Measurements from ENCODE around the gene EFNB1. TPM values are rescaled to one million over a fixed set of nuclear protein-coding genes. Genes with fewer than 3 reads are reported as not detected.

EFNB1 gene
- polyA plus RNA-seq, 1 donor = 87.7 TPM

DNA sequence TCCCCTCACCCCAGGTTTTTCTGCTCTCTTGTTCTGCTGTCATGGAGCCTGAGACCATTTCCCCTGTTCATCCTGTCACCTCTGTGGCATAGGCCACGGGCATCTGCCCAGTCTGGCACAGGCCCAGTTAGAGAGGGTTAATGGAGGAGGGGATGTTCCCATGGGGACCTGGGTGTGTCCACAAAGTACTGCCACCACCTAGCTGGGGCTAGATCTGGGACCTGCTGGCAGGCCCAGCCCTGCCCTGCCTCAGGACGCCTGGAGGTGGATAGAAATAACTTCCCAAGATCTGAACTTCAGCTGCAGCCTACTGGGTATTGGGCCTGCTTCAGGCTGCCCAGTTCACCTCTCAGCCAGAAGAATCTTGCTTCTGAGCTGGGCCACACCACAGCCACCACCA, 13.5 kb downstream of the EFNB1 start:
- no peak for DNase-seq

DNA sequence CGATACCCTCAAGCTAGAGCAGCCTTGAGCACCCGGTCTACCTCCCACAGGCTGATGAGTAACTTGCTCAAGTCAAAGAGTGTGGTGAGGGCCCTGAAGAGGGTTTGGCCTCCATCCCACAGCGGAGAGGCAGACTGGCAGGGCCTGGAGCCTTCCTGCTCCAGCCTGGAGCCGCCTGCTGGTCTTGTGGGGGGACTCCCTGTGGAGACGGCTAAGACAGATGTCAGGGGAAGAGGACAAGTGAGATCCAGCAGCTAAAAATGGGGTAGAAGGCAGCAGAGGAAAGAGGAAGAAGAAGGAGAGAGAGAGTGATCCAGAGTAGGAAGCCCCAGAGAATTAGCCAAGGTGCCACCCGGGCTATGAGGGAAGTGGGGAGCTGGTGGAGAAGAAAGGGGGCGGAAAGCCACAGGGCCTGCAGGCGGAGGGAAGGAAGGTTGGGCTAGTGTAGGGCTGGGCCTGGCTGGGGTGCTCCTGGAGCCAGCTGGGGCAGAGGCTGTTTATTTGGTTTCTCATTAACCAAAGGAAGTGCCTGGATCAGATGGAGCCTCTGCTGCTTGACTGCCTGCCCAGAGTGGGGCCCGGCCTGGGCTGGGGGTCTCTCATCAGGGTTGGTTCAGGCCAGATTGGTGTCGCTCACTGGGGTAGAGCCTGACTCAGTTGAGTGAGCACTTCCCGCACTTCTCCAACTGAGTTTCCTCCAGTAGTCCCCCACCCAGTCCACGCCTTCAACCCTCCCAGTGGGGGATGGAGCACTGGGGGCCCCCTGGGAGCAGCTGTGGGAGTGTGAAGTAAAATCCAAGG, 14.2 kb downstream of the EFNB1 start:
- no peak for DNase-seq

DNA sequence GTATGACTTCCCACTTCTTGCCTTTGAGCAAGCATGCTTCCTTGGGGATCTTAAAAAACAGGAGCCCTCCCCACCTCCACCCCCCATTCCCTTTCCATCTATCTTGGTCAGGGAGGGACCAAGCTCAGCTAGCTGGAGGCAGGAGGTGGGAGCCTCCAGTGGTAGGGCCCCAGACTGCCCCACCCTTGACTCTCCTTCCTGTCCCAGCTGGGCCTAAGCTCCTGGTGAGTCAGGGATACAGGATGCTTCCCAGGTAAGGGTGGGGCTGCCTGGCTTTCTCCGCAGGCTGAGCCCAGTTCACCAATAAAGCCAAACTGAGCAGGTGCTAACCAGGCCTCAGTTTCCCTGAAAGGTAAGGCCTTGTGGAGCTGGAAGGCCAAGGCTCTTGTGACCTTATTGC, 15.2 kb downstream of the EFNB1 start:
- DNase-seq = no peak

DNA sequence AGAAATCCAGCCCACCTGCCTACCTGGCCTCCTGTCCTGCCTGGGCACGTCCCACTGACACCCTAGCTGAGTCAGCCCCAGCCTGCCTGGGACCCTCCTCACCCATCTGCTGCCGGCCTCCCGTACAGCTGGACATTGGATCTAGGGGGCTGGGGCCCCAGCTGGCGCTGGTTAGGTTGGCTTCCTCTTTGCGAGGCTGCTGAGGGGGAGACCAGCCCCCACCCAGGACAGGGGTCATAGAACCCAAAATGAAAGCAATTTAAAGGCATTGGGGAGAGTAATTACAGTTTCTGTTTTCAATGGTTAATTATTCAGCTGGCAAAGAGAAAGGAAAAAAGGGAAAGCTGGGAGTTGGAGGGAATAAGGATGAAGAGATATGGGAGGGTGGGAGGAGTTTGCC, 15.8 kb downstream of the EFNB1 start:
- no peak for DNase-seq

DNA sequence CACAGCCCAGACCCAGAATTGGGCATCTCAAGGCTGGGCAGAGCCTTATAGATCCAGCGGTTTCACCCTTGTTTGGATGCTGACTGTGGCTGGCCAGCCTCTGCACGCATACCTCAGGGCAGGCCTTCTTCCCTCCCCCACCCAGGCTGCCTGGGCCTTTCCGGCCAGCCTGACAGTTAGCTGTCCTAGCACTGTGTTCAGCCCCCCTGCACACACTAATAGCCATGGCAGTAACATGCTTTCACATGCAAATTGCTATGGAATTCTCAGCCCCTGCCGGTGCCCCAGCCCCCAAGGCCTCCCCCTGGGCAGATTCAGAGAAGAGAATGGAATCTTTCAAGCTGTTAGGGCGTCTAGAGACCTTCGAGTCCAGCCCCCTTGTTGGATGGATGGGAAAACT, 17.7 kb downstream of the EFNB1 start:
- no peak for DNase-seq

DNA sequence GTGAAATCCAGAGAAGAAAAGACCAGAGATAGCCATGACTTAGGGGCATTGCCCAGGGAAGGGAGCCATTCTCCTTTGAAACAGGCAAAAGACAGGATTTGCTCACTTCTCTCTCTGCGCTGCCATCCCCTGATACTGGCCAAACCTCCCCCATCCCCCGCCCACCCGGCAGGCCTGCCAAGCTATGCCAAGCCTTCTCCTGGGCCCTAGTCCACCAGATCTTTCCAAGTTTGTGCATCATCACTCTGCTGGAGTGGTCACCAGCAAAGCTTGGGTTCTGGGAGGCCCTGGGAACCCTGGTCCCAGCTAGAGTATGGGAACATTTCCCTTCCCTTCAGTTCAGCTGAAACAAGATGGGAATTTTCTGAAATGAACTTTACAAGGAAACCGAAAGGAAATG, 18.4 kb downstream of the EFNB1 start:
- DNase-seq = no peak

DNA sequence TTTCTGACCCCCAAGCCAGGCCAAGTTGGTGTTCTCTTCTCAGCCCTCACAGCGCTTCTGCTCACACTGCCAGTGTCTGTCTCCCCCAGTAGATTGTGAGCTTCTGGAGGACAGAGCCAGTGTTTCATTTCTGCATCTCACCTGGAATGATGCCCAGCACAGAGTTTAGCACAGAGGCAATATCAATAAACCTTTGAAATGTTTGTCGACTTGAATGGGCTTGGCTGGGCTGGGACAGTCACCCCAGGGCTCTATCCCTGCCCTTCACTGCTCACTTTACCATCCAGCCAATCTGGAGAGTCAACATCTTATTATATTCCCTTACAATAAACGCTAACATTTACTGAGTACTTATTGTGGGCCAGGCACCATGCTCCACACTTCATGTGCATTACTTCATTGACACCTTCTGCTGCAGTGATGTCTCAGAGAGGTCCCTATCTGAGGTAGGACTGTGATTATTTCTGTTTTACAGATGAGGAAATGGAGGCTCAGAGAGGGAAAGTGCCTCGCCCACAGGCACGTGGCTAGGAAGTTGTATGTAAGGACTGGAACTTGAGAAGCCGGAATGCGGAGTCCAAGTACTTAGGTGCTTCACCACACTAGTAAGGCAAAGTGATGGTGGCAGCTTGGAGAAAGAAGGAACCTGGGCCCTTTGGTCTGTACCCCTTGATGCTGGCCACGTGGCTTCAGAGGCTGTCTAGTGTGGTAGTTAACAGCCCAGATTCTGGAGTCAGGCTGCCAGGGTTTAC, 19.5 kb downstream of the EFNB1 start:
- DNase-seq = no peak

DNA sequence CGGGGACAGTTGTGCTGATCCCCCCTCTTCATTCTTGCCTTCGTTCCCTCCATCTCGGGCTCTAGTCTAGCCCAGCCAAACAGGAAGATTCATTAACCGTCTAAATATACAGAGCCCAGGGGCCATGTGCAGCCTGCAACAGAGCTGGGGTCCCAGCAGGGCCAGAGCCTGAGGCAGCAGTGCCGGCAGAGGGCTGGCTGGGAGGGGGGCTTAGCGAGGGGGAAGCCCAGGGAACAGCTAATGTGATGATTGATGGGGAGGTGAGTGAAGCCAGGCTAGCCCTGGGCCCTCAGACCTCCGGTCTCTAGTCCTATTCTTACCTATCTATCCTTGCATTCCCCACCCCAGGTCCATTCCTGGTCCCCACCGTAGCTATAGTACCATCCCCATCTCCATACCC, 22.3 kb downstream of the EFNB1 start:
- DNase-seq = no peak

DNA sequence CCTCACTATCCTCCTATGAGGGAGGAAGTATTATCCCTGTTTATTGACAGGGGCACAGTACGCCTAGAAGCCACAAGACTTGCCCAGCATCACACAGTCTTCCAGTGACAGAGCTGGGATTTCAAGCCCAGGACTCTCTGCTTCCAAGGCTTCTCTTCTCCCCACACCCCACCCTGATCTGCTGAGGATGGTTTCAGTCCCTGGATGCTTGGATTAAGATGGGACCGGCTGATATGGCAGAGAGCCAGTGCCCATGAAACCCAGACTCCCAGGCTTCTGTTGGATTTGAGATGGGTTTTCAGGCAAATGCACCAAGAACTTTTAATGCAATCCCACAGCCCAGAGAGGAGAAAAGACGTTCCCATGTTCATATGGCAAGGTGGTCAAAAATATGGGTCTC, 23.2 kb downstream of the EFNB1 start:
- no peak for DNase-seq

DNA sequence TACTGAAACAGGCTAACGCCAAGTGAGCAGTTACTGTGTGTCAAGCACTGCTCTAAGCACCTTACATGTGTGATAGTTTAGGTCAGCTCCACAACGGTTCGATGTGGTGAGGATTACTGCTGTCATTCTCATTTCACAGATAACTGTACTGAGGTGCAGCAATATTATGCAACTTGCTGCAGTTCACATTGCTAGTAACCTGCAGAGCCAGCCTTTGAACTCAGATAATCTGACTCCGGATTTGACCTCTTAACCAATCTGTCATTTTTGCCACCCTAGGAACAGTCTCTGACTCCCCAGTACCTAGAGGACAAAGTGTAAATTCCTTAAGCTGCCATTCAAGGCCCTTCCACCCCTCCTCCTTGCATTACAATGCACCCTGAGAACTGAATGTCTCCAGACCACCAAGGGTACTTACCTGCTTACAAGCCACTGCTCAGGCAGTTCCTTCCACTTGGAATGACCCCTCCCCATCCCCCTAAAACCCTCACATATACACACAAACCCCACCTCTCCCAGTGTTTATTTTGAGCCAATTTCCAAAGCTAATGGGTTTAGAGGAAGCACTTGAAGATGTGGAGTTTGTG, 24.9 kb downstream of the EFNB1 start:
- DNase-seq = no peak

DNA sequence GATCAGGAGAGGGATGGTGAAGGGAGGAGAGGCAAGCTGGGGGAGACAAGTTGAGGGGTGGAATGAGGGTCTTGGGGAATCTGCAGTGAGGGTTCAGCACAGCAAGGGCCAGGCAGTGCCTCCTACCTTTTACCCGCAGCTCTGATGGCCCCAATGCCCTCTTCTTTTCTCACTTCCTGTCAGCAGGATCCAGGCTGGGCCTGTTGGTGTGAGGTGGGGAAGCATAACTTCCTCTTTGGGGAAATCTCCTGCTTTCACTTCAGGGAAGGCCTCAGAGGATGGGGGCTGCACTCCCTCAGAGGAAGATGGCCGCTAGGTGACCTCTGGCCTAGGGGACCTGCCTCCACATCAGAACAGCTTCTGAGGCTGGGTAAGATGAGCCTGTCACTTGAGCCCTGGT, 36.5 kb downstream of the EFNB1 start:
- no peak for DNase-seq

DNA sequence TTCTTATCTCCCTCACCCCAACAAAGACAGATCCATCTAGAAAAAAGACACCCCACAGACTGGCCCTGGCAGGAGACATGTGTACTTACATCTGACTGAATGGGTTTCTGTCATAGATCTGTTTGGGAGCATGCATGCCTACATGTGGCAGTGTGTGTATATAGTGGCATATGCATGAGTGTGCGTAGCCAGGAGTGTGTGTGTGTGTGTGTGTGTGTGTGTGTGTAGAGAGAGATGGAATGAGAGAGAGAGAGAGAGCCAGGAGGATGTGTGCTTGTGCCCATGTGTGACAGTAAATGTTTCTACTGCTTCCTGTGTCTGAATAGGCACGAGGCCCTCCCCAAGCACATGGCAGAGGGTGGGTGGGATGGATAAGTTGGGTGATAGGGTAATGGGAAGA, 37.1 kb downstream of the EFNB1 start:
- no peak for DNase-seq

DNA sequence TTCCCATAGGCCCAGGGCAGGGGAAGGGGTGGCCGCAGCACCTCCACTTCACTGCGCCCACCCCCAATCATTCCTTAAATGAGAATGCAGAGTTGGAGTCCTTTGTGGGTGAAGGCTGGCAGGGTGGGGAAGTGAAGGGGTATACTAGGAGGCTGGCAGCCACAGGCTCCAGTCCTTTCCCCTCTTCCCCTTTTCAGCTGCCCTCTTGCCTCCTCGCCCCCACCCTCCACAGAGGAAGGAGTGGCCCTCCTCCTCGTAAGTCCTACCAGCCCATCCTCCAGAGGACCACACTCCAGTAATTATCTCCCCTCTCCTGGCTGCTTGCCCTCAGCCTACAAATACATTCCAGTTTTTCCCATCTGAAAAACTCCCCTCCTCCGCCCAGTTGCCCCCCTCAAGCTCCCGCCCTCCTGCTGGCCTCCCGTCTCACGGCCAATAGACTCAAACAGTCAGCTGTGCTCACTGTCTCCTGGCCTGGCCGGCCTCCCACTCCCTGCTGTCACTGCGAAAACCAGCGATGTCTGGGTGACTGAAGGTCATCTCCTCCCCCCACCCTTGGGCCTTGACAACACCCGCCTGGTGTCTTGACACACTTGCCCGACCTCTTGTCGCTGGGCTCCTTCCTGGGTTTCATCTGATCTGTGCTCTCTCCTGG, 38.8 kb downstream of the EFNB1 start:
- peak; percentile 40 for DNase-seq

DNA sequence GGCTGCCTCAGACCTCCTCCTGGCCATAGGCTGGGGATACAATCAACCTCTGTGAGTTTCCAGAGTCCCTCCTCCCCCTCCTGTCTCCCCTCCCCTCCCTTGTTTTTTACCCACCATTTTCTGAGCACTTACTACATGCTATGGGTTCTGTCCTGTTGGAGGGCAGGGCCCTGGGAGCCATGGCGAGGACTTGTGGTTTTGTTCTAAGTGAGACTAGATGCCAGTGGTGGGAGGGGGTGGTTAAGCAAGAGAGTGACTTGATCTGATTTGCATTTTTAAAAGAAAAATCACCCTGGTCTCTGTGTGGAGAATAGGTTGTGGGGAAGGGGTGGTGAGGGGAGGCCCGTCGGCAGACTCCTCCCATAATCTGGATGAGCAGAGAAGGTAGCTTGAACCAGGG, 39.5 kb downstream of the EFNB1 start:
- DNase-seq = no peak

DNA sequence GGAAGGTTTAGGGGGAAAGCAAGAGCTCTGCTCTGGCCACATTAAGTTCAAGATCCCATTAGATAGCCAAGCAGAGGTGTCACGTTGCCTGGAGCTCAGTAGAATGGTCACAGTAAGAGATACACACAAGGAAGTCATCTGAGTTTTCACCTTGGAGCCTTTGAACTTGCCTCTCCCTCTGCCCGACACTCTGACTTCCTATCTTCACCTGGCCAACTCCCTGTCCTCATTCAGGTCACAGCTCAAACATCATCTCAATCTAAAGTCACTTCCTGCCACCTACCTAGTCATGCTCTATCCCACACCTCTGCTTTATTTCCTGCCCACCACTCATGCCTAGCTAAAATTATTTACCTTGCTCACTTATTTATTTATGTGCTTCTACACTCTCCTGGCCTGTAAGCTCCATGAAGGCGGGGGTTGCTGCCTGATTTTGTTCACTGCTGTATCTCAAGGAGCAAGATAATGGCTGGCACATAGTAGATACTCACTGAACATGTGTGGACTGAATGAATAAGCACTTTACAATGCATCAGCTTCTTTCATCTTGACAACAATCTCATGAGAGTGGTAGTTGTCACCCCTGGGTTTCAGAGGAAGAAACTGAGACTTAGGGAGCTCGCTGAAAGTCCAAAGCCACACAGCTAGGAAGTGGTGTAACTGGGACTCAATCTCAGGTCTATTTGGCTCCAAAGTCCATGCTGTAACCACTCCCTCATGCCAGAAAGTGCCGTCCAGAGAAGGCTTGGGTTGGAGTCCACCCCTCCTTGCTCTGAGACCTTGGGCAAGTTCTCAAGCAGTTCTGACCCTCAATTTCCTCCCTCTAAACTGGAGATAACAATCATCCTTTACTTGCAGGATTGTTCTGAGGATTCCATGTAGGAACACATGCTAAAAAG, 40.3 kb downstream of the EFNB1 start:
- DNase-seq = no peak

DNA sequence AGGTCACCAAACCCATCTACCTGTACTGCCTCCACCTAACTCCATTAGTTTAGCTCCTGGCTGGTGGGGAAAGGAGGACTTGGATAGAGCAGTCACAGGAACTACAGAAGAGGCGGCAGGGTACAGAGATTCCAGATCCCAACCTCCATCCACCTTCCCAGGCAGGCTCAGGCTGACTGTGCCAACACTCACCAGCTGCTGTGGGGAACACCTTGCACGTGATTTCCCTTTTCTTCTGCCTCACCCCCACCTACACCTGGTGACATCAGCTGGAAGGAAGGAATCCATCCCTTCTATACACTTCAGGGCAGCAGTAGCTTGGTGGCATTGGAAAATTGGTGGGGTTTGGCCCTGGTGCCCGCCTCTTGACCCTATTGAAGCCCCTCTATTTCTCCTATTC, 41.5 kb downstream of the EFNB1 start:
- DNase-seq = no peak

DNA sequence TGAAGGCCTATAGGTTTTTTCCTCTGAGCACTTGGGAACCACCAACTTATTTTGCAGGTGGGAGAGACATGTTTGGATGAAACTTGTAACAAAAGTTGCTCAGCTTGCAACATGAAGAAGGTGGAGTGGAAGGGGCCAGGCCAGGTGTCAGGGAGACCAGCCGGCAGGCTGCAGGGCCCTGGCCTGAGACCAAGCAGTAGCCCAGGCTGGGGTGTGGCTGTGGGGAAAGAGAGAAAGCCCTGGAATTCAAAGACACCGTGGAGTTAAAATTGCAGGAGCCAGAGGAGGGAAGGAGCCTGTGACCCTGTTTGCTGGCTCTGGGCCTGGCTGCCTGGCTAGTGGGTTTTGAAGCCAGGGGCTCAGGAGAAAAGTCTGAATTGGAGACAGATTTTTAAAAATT, 43.4 kb downstream of the EFNB1 start:
- DNase-seq = no peak

DNA sequence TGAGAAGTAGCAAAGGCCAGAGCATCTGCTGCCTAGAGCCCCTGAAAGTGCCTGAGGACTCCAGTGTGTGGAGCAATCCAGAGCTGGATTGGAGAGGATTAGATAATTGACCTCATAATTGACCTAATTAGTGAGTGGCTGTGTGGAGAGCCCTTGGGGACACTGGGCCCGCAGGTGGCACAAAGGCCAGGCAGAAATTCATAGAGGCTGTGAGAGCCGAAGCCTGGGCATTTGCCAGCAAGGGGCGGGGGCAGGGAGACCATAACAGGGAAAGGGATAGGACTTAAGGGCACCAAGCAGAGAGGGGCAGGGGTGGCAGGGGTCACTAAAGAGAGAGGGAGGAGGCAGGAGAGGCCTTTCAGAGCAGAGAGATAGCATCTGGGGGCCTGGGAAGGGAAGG, 45.3 kb downstream of the EFNB1 start:
- no peak for DNase-seq

DNA sequence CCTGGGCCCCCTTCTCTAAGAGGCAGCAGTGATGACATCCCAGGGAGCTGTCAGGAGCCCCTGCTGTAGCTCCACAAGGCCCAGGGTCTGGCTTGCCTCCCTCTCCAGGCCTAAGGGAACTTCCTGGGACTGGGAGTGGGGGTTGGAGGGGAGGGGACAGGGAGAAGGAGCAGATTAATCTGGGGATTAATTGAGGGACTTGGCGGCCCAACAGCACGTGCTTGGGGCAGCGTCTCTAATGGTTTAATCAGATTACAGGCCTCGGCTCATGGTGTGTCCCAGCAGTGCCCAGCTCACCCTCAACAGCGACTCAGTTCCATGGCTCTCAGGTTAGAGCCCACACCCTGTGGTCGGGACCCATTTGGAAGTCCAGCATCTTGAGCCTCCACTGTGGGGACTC, 47.9 kb downstream of the EFNB1 start:
- no peak for DNase-seq

DNA sequence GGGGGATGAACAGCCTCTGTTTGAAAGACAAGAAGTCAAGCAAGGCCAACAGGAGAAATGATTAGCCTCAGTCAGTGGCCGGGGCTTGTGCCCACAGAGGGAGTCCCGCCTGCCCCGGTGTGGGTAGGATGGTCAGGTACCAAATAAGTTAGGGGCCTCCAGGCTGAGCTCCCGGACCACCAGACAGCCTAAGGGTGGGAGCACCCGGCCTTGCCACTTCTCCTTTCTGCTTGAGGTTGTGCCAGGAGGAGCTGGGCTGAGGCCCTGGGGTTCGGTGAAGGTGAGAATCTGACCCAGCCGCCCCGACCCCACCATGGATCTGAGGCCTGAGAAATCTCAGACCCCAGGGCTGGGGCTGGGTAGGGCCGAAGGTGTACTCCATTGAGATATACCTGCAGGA, 48.8 kb downstream of the EFNB1 start:
- DNase-seq = no peak

DNA sequence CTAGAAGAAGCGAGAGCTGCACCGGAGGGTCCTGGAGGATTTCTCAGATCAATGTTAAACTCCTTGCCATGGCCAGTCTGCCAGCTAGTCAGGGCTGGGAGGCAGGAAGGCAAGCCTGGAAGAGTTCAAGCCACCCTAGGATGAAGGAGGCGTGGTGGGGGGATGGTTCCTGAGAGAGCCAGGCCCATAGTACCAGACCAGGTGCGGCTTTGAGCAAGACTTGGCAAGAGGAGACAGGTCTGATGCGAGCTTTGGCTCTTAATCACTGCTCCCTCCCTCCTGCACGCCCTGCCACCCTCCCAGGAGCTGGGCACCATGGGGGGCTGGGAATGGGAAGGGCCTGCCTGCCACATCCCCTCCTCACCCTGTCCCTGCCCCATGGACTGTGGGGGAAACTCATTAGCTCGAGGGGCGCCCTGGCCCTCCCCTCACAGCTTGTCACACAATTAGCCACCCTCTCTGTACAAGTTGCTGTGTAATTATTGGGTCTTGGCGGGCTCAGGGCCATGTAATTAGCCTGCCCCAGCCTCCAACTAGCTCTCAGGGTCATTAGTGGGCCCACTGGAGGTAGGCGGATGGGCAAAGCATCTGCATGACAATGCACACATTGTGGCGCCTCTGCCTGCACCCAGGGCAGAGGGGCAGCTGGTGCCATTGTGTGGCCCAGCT, 50.3 kb downstream of the EFNB1 start:
- DNase-seq = no peak
